ENCODE results near the gene DNTT.

Gene DNTT

DNA sequence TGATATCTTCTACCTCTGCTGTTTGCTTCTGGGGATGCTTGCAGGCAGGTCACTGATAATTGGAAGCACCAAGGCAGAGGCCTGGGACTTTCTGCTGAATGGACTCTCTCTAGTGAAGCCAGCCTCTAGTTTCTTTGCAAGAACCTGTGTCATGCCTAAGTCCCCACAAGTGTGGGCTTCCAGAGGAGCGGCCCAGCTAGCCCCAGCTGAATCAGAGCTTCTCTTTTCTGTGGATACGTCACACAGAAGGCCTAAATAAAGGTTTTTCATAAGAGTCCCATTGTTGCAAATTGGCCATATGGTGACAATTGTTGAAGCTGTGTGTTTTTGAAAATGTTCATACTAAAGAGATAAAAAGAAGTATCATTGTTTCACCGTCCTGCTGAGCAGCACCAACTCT lies 61.3 kb downstream of the DNTT start:
- Histone ChIP-seq H3K27me3 (ENCODE audit: insufficient read depth, low read length, poor library complexity, severe bottlenecking) (no peaks in the 10 kb centered on the region), H2AFZ (ENCODE audit: low read length) (no peak overlapping the region), H3K4me3 (ENCODE audit: low read length, poor library complexity, severe bottlenecking) (no peak overlapping the region), H3K36me3 (ENCODE audit: insufficient read depth, low read length) (no peaks in the 10 kb centered on the region), H3F3A (ENCODE audit: low read depth) (no peaks in the 10 kb centered on the region), H3K4me1 (ENCODE audit: insufficient read depth, low read length, poor library complexity, severe bottlenecking) (no peaks in the 10 kb centered on the region), H3K4me2 (ENCODE audit: low read depth, low read length, poor library complexity, severe bottlenecking) (no peak overlapping the region), H3K9me3 (ENCODE audit: insufficient read depth, low read depth, low read length) (no peaks in the 10 kb centered on the region), H4K20me1 (ENCODE audit: insufficient read depth, low read length, poor library complexity, severe bottlenecking) (no peaks in the 10 kb centered on the region), H3K9me2 (replicated peaks; ENCODE audit: low read depth, low read length) (no peaks in the 10 kb centered on the region), H3K79me2 (ENCODE audit: insufficient read depth, low read length) (no peaks in the 10 kb centered on the region), H3K9ac (ENCODE audit: low read depth, low read length, poor library complexity, severe bottlenecking) (no peak overlapping the region)
- TF ChIP-seq, protein P1, sequence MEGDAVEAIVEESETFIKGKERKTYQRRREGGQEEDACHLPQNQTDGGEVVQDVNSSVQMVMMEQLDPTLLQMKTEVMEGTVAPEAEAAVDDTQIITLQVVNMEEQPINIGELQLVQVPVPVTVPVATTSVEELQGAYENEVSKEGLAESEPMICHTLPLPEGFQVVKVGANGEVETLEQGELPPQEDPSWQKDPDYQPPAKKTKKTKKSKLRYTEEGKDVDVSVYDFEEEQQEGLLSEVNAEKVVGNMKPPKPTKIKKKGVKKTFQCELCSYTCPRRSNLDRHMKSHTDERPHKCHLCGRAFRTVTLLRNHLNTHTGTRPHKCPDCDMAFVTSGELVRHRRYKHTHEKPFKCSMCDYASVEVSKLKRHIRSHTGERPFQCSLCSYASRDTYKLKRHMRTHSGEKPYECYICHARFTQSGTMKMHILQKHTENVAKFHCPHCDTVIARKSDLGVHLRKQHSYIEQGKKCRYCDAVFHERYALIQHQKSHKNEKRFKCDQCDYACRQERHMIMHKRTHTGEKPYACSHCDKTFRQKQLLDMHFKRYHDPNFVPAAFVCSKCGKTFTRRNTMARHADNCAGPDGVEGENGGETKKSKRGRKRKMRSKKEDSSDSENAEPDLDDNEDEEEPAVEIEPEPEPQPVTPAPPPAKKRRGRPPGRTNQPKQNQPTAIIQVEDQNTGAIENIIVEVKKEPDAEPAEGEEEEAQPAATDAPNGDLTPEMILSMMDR (conservative IDR thresholded peaks at IDR 0.05; ENCODE audit: low read length) = no peak

GRCh38 chr10:96366508-96366907 lies 62.3 kb downstream of the DNTT start:
- Histone ChIP-seq H3K9ac (ENCODE audit: low read depth, low read length, poor library complexity, severe bottlenecking) (no peak overlapping the region), H2AFZ (ENCODE audit: low read length) (no peak overlapping the region), H4K20me1 (ENCODE audit: insufficient read depth, low read length, poor library complexity, severe bottlenecking) (no peaks in the 10 kb centered on the region), H3K9me2 (replicated peaks; ENCODE audit: low read depth, low read length) (no peaks in the 10 kb centered on the region), H3K27me3 (ENCODE audit: insufficient read depth, low read length, poor library complexity, severe bottlenecking) (no peaks in the 10 kb centered on the region), H3K4me3 (ENCODE audit: low read length, poor library complexity, severe bottlenecking) (no peak overlapping the region), H3K4me2 (ENCODE audit: low read depth, low read length, poor library complexity, severe bottlenecking) (no peak overlapping the region), H3K9me3 (ENCODE audit: insufficient read depth, low read depth, low read length) (no peaks in the 10 kb centered on the region), H3F3A (ENCODE audit: low read depth) (no peaks in the 10 kb centered on the region), H3K36me3 (ENCODE audit: insufficient read depth, low read length) (no peaks in the 10 kb centered on the region), H3K79me2 (ENCODE audit: insufficient read depth, low read length) (no peaks in the 10 kb centered on the region), H3K4me1 (ENCODE audit: insufficient read depth, low read length, poor library complexity, severe bottlenecking) (no peaks in the 10 kb centered on the region)
- TF ChIP-seq, protein P1 (conservative IDR thresholded peaks at IDR 0.05; ENCODE audit: low read length) = no peak
- TF ChIP-seq EZH2phosphoT487 (IDR thresholded peaks at IDR 0.05; ENCODE audit: borderline replicate concordance) = no peak

DNA sequence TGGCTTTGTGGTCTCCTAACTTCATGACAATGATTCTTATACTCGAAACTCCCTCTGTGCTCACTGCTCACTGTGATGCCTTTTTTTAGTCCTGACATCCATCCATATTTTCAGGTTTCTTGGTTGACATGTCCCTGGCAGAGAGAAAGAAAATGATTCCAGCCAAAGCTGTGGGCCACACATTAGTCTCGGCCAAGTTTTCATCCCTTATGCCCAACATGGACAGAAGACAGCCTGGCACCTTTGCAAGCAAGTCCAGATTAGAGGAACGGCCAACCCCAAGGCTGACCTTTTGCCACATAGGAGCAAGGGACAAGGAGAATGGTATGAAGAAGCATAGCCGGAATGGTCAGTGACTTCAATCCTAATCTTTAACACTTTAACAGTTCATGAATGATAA lies 63.2 kb downstream of the DNTT start:
- no peaks in the 10 kb centered on the region for H3K4me1 ChIP-seq (ENCODE audit: insufficient read depth, low read length, poor library complexity, severe bottlenecking)
- H3K9ac ChIP-seq (ENCODE audit: low read depth, low read length, poor library complexity, severe bottlenecking) = no peak overlapping the region

More for the DNA sequence above, 63.2 kb downstream of the DNTT start:
- no peak for TF ChIP-seq EZH2phosphoT487 (IDR thresholded peaks at IDR 0.05; ENCODE audit: borderline replicate concordance)
- TF ChIP-seq, protein P1 (conservative IDR thresholded peaks at IDR 0.05; ENCODE audit: low read length) = no peak
- no peaks in the 10 kb centered on the region for H3K79me2 ChIP-seq (ENCODE audit: insufficient read depth, low read length)
- H2AFZ ChIP-seq (ENCODE audit: low read length) = no peak overlapping the region
- no peaks in the 10 kb centered on the region for H4K20me1 ChIP-seq (ENCODE audit: insufficient read depth, low read length, poor library complexity, severe bottlenecking)
- no peaks in the 10 kb centered on the region for H3K36me3 ChIP-seq (ENCODE audit: insufficient read depth, low read length)
- H3K4me3 ChIP-seq (ENCODE audit: low read length, poor library complexity, severe bottlenecking) = no peak overlapping the region
- H3K27me3 ChIP-seq (ENCODE audit: insufficient read depth, low read length, poor library complexity, severe bottlenecking) = no peaks in the 10 kb centered on the region
- no peaks in the 10 kb centered on the region for H3K9me2 ChIP-seq (replicated peaks; ENCODE audit: low read depth, low read length)
- H3K4me2 ChIP-seq (ENCODE audit: low read depth, low read length, poor library complexity, severe bottlenecking) = no peak overlapping the region
- H3K9me3 ChIP-seq (ENCODE audit: insufficient read depth, low read depth, low read length) = no peaks in the 10 kb centered on the region
- no peaks in the 10 kb centered on the region for H3F3A ChIP-seq (ENCODE audit: low read depth)
